H1 (cell line): ENCODE measurements around the gene RBM47. TPM values are rescaled to one million over a fixed set of nuclear protein-coding genes. Genes with fewer than 3 reads are reported as not detected.

ENCODE experiments used
- CTCF ChIA-PET: fragments of 300-600 bp; sonication (Branson Sonifier 250); formaldehyde crosslinking; loops from one replicate; lab custom pipeline; 2021; ENCODE audit not compliant: partially characterized antibody; lab: Charles Lee
- POLR2A ChIA-PET: fragments of 300-600 bp; sonication (Branson Sonifier 250); formaldehyde crosslinking; loops from one replicate; lab custom pipeline; 2021; ENCODE audit warnings: inconsistent platforms; ENCODE audit not compliant: partially characterized antibody; lab: Charles Lee
- DNase-seq, 2 experiments: peaks; one replicate each; pipeline versions ENCODE4 v3.0.0 to v3.0.0-alpha.2; 2010 to 2022; ENCODE audit warnings: low spot score in 2 of 2, low read depth in 1 of 2, mixed read lengths in 1 of 2
- FAIRE-seq: peaks from 2 replicates; lab custom pipeline; 2011; peaks lifted over from hg19 to GRCh38; lab: Jason Lieb, UNC
- H2AFZ ChIP-seq: 2 replicates; pipeline ENCODE4 v1.8.1; 2012; ENCODE audit warnings: low read length, inconsistent platforms
- H2AK5ac ChIP-seq: 2 replicates; pipeline ENCODE4 v1.6.1; 2013; ENCODE audit warnings: low read depth, low read length
- H2BK120ac ChIP-seq: replicated peaks from 2 replicates; pipeline ENCODE3; 2013; ENCODE audit warnings: low read depth, low read length, inconsistent platforms
- H2BK12ac ChIP-seq: 2 replicates; pipeline ENCODE4 v1.6.1; 2013; ENCODE audit warnings: low read depth, low read length
- H2BK15ac ChIP-seq: 2 replicates; pipeline ENCODE4 v1.6.1; 2013; ENCODE audit warnings: low read length
- H2BK20ac ChIP-seq: 2 replicates; pipeline ENCODE4 v1.6.1; 2013; ENCODE audit warnings: low read length
- H2BK5ac ChIP-seq: 2 replicates; pipeline ENCODE4 v1.6.1; 2013; ENCODE audit warnings: low read depth, low read length
- H3K14ac ChIP-seq: 2 replicates; pipeline ENCODE4 v1.6.1; 2013; ENCODE audit warnings: inconsistent platforms; ENCODE audit not compliant: insufficient read length
- H3K18ac ChIP-seq: 2 replicates; pipeline ENCODE4 v1.6.1; 2013; ENCODE audit warnings: low read length; ENCODE audit errors: extremely low read depth
- H3K23ac ChIP-seq: 2 replicates; pipeline ENCODE4 v1.6.1; 2013; ENCODE audit warnings: inconsistent platforms; ENCODE audit not compliant: insufficient read length
- H3K23me2 ChIP-seq: 2 replicates; pipeline ENCODE4 v1.6.1; 2013; ENCODE audit warnings: low read depth, low read length
- H3K27ac ChIP-seq: 2 replicates; pipeline ENCODE4 v1.6.1; 2011; ENCODE audit warnings: low read depth, low read length, inconsistent platforms
- H3K27me3 ChIP-seq, 4 experiments: replicated peaks in 1 of 4; 1 replicate in 1 of 4; 2 replicates in 3 of 4; pipeline versions ENCODE4 v1.6.1 to v1.8.1; 2011 to 2013; ENCODE audit warnings: low read length in 3 of 4, mild to moderate bottlenecking in 3 of 4, inconsistent platforms in 2 of 4, mixed read lengths in 2 of 4, moderate library complexity in 1 of 4; ENCODE audit not compliant: control insufficient read depth in 3 of 4, insufficient read depth in 3 of 4; ENCODE audit errors: extremely low read depth in 1 of 4
- H3K36me3 ChIP-seq, 4 experiments: 2 replicates each; pipeline versions ENCODE4 v1.6.1 to v1.8.1; 2011 to 2013; ENCODE audit warnings: mild to moderate bottlenecking in 4 of 4, low read length in 3 of 4, moderate library complexity in 2 of 4, control low read depth in 1 of 4, inconsistent platforms in 1 of 4; ENCODE audit not compliant: insufficient read depth in 4 of 4, control insufficient read depth in 2 of 4
- H3K4ac ChIP-seq: replicated peaks from 2 replicates; pipeline ENCODE3; 2013; ENCODE audit warnings: low read length, low read depth, mixed read lengths, inconsistent platforms; ENCODE audit not compliant: insufficient read length
- H3K4me1 ChIP-seq, 4 experiments: replicated peaks in 1 of 4; 1 replicate in 1 of 4; 2 replicates in 3 of 4; pipeline versions ENCODE4 v1.6.1 to v1.8.1; 2011 to 2013; ENCODE audit warnings: low read length in 3 of 4, inconsistent platforms in 2 of 4, mixed read lengths in 1 of 4; ENCODE audit not compliant: insufficient read depth in 4 of 4, control insufficient read depth in 3 of 4
- H3K4me2 ChIP-seq, 2 experiments: 2 replicates each; pipeline versions ENCODE4 v1.6.1 to v1.8.1; 2011 to 2013; ENCODE audit warnings: low read depth in 2 of 2, low read length in 2 of 2, control low read depth in 1 of 2, inconsistent platforms in 1 of 2, mild to moderate bottlenecking in 1 of 2; ENCODE audit not compliant: insufficient read depth in 1 of 2
- H3K4me3 ChIP-seq, 4 experiments: fragments of 200-600, 300-600 bp in 1 of 4; sonication (generic), shearing (Covaris generic), sonication (Bioruptor Twin) in 1 of 4; 2 replicates each; pipeline versions ENCODE4 v1.5.1 to v1.8.1; 2011 to 2016; ENCODE audit warnings: low read length in 4 of 4, low read depth in 3 of 4, control low read depth in 2 of 4, inconsistent platforms in 2 of 4, mild to moderate bottlenecking in 2 of 4, mixed read lengths in 1 of 4, moderate library complexity in 1 of 4; ENCODE audit not compliant: insufficient read depth in 2 of 4; ENCODE audit errors: extremely low read depth in 1 of 4
- H3K56ac ChIP-seq: replicated peaks from 2 replicates; pipeline ENCODE3; 2013; ENCODE audit warnings: low read depth, mild to moderate bottlenecking, mixed read lengths, low read length, inconsistent platforms; ENCODE audit not compliant: insufficient read length
- H3K79me1 ChIP-seq: 2 replicates; pipeline ENCODE4 v1.6.1; 2013; ENCODE audit warnings: low read depth, low read length, control low read depth
- H3K79me2 ChIP-seq, 2 experiments: 2 replicates each; pipeline versions ENCODE4 v1.6.1 to v1.8.1; 2012 to 2013; ENCODE audit warnings: low read length in 2 of 2, mild to moderate bottlenecking in 2 of 2, inconsistent platforms in 1 of 2; ENCODE audit not compliant: insufficient read depth in 2 of 2, control insufficient read depth in 1 of 2
- H3K9ac ChIP-seq, 4 experiments: replicated peaks in 1 of 4; 1 replicate in 1 of 4; 2 replicates in 3 of 4; pipeline versions ENCODE4 v1.6.1 to v1.8.1; 2011 to 2013; ENCODE audit warnings: low read depth in 3 of 4, low read length in 3 of 4, control low read depth in 2 of 4, mild to moderate bottlenecking in 2 of 4, moderate library complexity in 2 of 4, inconsistent platforms in 1 of 4; ENCODE audit errors: extremely low read depth in 1 of 4
- H3K9me3 ChIP-seq, 2 experiments: 2 replicates each; pipeline versions ENCODE4 v1.6.1 to v1.8.1; 2012 to 2013; ENCODE audit warnings: mild to moderate bottlenecking in 2 of 2, moderate library complexity in 2 of 2, control low read depth in 1 of 2, inconsistent platforms in 1 of 2, low read depth in 1 of 2, low read length in 1 of 2, mixed read lengths in 1 of 2; ENCODE audit not compliant: insufficient read depth in 2 of 2
- H4K20me1 ChIP-seq, 2 experiments: replicated peaks in 1 of 2; 2 replicates each; pipeline versions ENCODE3 to v1.8.1; 2011 to 2013; ENCODE audit warnings: inconsistent platforms in 2 of 2, low read length in 2 of 2, mild to moderate bottlenecking in 1 of 2; ENCODE audit not compliant: insufficient read depth in 2 of 2, control insufficient read depth in 1 of 2
- H4K5ac ChIP-seq: 2 replicates; pipeline ENCODE4 v1.6.1; 2013; ENCODE audit warnings: low read length, low read depth, mixed read lengths, inconsistent platforms; ENCODE audit not compliant: insufficient read length
- H4K8ac ChIP-seq: 2 replicates; pipeline ENCODE4 v1.8.0; 2013; ENCODE audit warnings: mild to moderate bottlenecking, moderate library complexity, low read length, inconsistent platforms; ENCODE audit not compliant: insufficient read depth; ENCODE audit errors: extremely low read depth
- H4K91ac ChIP-seq: replicated peaks from 2 replicates; pipeline ENCODE3; 2013; ENCODE audit warnings: low read length, mixed read lengths, inconsistent platforms; ENCODE audit not compliant: insufficient read length
- ATF3 ChIP-seq: IDR thresholded peaks from 2 replicates; pipeline ENCODE4 v1.6.1; 2011; ENCODE audit warnings: low read depth, mild to moderate bottlenecking, low read length; ENCODE audit not compliant: insufficient read depth
- BACH1 ChIP-seq: IDR thresholded peaks from 2 replicates; pipeline ENCODE4 v1.6.1; 2012; ENCODE audit warnings: low read length, improper control_type of control experiment
- CHD2 ChIP-seq: IDR thresholded peaks from 2 replicates; pipeline ENCODE4 v1.6.1; 2012; ENCODE audit warnings: low read length, improper control_type of control experiment
- CTBP2 ChIP-seq: IDR thresholded peaks from 2 replicates; pipeline ENCODE4 v1.7.0; 2011; ENCODE audit warnings: borderline replicate concordance, mild to moderate bottlenecking, moderate library complexity, mixed read lengths, low read length; ENCODE audit not compliant: insufficient read depth, insufficient read length
- JUND ChIP-seq: IDR thresholded peaks from 2 replicates; pipeline ENCODE4 v1.6.1; 2011; ENCODE audit warnings: mild to moderate bottlenecking, improper control_type of control experiment, low read length
- KDM1A ChIP-seq: fragments of 200-600, 300-600 bp; sonication (generic); IDR thresholded peaks from 2 replicates; pipeline ENCODE4 v1.7.1; 2016; ENCODE audit warnings: mild to moderate bottlenecking, low read length, borderline replicate concordance
- RNF2 ChIP-seq: fragments of 200-900, 300-1000 bp; sonication (generic); IDR thresholded peaks from 2 replicates; pipeline ENCODE4 v1.7.1; 2016; ENCODE audit warnings: borderline replicate concordance, low read depth, mild to moderate bottlenecking, antibody characterized with exemption, low read length; ENCODE audit not compliant: poor library complexity, severe bottlenecking; ENCODE audit errors: missing control alignments
- SAP30 ChIP-seq: fragments of 300-600 bp; sonication (generic); IDR thresholded peaks from 2 replicates; pipeline ENCODE4 v1.7.1; 2012; ENCODE audit warnings: low read length, moderate library complexity, mild to moderate bottlenecking, inconsistent platforms; ENCODE audit not compliant: insufficient read depth, insufficient replicate concordance
- SIRT6 ChIP-seq: IDR thresholded peaks from one replicate; pipeline ENCODE4 v1.7.1; 2012; ENCODE audit warnings: low read length, inconsistent platforms
- SIX5 ChIP-seq: IDR thresholded peaks from 2 replicates; pipeline ENCODE4 v1.6.1; 2011; ENCODE audit warnings: mild to moderate bottlenecking, low read depth, low read length
- SP4 ChIP-seq: IDR thresholded peaks from 2 replicates; pipeline ENCODE4 v1.6.1; 2012; ENCODE audit warnings: low read length, inconsistent platforms
- SRF ChIP-seq: IDR thresholded peaks from 2 replicates; pipeline ENCODE4 v1.6.1; 2011; ENCODE audit warnings: mild to moderate bottlenecking, low read depth, low read length, moderate library complexity
- TAF1 ChIP-seq: IDR thresholded peaks from 2 replicates; pipeline ENCODE4 v1.6.1; 2011; ENCODE audit warnings: mild to moderate bottlenecking, low read depth, low read length
- WGBS, 2 experiments: shearing (Covaris generic) in 1 of 2; methylation state at CpG; one replicate each; pipeline versions ENCODE4 v1.1.6 to v1.1.7; 2013 to 2015; ENCODE audit warnings: low lambda C conversion rate in 2 of 2, mixed read lengths in 2 of 2, inconsistent platforms in 1 of 2, low coverage in 1 of 2, missing lambda C conversion rate in 1 of 2; ENCODE audit not compliant: insufficient replicate concordance in 2 of 2, insufficient coverage in 1 of 2, insufficient read length in 1 of 2; ENCODE audit errors: extremely low coverage in 1 of 2, missing lambda C conversion rate in 1 of 2; 5-methylcytosine and 5-hydroxymethylcytosine counted together
- polyA plus RNA-seq, 7 experiments: library from polyadenylated mRNA; depleted of rRNA in 3 of 7; stranded (reverse) in 5 of 7; unstranded in 2 of 7; fragments of >200 nt in 5 of 7; fragments of 200-250 nt in 2 of 7; gene quantifications; 1 replicate in 5 of 7; 2 replicates in 1 of 7; 4 replicates in 1 of 7; pipeline versions ENCODE4 v1.2.1 to v1.2.3, GENCODE V29; 2011 to 2013; ENCODE audit warnings: missing spikeins in 2 of 7, mixed read lengths in 2 of 7
- total RNA-seq: library from RNA; stranded (reverse); fragmentation: NEBNext Ultra II Directional; extraction: Animal tissue kit (Norgen Biotek cat#: 25700); gene quantifications from 2 replicates; pipeline ENCODE4 v1.2.1, GENCODE V29; 2021

RBM47 gene
- total and polyA plus RNA-seq, 2 of the 8 experiments (the other 6 are each of a cell fraction or from before 2014, with no cell fraction given) = 42.8 to 78.9 TPM

GRCh38 chr4:40599431-40599830 lies 30.2 kb downstream of the RBM47 start:
- ChIA-PET POLR2A (no interaction called here), CTCF (interaction anchor here (0.6 to 1.2 kb wide), 2 partner anchors 47 to 184 kb away, joined by 3 to 5 read pairs; no protein-coding TSS in a partner anchor)
- Histone ChIP-seq H3K14ac (no peak overlapping the region), H2BK20ac (no peak overlapping the region), H3K56ac (no peak overlapping the region), H4K20me1 (peaks cover 0 to 3% of the 10 kb centered on the region in 2 experiments), H3K79me1 (peaks cover 2% of the 10 kb centered on the region; the same call in 1 of the 2 replicates), H3K9me3 (no peaks in the 10 kb centered on the region), H3K27ac (no peak overlapping the region), H2BK15ac (no peak overlapping the region), H3K18ac (no peak overlapping the region), H3K4me2 (no peak overlapping the region), H3K9ac (no peak overlapping the region), H2AFZ (no peak overlapping the region), H3K79me2 (peaks cover 0 to 63% of the 10 kb centered on the region in 2 experiments; a peak in 2 of 4 replicates), H2AK5ac (no peak overlapping the region), H4K8ac (no peak overlapping the region), H3K4me3 (no peak overlapping the region), H4K5ac (no peak overlapping the region), H3K23me2 (no peaks in the 10 kb centered on the region), H3K27me3 (no peaks in the 10 kb centered on the region), H3K4me1 (peaks cover 0 to 3% (median 0%) of the 10 kb centered on the region in 4 experiments; a peak in 1 of 7 replicates), H2BK5ac (no peak overlapping the region), H2BK12ac (no peak overlapping the region), H3K36me3 (peaks cover 0 to 16% (median 0%) of the 10 kb centered on the region in 4 experiments; a peak in 2 of 8 replicates), H4K91ac (no peak overlapping the region), H2BK120ac (no peak overlapping the region), H3K4ac (no peak overlapping the region), H3K23ac (no peak overlapping the region)
- WGBS, 2 experiments = 89% methylated on average over 2 of the region's 2 CpGs; no CpG with 5 or more reads in 1 of the 2 experiments
- DNase-seq (no peak), FAIRE-seq (no peak)
- TF ChIP-seq ATF3 = no peak
- TF ChIP-seq RNF2 = no peak
- no peak for TF ChIP-seq SAP30
- TF ChIP-seq SRF = no peak
- TF ChIP-seq SIX5 = no peak
- TF ChIP-seq JUND = no peak
- no peak for TF ChIP-seq KDM1A
- no peak for TF ChIP-seq CHD2
- TF ChIP-seq CTBP2 = no peak
- TF ChIP-seq SP4 = no peak
- no peak for TF ChIP-seq BACH1
- no peak for TF ChIP-seq TAF1
- no peak for TF ChIP-seq SIRT6
